SH-SY5Y (cell line): ENCODE data around the gene RAET1G.

Experiments
- GATA2 ChIP-seq: IDR thresholded peaks from 2 replicates; pipeline ENCODE4 v1.6.1; 2011; ENCODE audit warnings: mild to moderate bottlenecking, low read depth, low read length
- GATA3 ChIP-seq: IDR thresholded peaks from 2 replicates; pipeline ENCODE4 v1.6.1; 2011; ENCODE audit warnings: low read depth, mild to moderate bottlenecking, low read length, moderate library complexity

Gene RAET1G

DNA sequence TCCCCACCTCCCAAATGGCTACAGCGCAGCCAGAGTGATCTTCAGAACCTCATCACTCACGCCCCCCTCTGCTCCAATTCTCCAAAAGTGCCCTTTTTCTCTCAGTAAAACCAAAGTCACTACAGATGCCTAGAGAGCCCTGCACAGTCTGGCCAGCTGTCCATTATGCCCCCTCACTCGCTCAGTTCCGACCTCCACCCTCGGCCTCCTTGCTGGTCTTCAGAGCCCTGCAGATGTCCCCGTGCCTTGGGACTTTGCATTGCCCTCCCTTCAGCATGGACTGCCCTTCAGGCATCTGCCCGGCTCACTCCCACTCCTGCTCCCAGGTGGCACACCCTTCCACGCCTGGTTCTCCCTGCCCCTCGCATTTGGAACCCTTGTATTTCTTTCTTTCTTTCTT lies 24.0 kb downstream of the RAET1G start:
- TF ChIP-seq GATA2, result no peak
- TF ChIP-seq GATA3, result no peak

DNA sequence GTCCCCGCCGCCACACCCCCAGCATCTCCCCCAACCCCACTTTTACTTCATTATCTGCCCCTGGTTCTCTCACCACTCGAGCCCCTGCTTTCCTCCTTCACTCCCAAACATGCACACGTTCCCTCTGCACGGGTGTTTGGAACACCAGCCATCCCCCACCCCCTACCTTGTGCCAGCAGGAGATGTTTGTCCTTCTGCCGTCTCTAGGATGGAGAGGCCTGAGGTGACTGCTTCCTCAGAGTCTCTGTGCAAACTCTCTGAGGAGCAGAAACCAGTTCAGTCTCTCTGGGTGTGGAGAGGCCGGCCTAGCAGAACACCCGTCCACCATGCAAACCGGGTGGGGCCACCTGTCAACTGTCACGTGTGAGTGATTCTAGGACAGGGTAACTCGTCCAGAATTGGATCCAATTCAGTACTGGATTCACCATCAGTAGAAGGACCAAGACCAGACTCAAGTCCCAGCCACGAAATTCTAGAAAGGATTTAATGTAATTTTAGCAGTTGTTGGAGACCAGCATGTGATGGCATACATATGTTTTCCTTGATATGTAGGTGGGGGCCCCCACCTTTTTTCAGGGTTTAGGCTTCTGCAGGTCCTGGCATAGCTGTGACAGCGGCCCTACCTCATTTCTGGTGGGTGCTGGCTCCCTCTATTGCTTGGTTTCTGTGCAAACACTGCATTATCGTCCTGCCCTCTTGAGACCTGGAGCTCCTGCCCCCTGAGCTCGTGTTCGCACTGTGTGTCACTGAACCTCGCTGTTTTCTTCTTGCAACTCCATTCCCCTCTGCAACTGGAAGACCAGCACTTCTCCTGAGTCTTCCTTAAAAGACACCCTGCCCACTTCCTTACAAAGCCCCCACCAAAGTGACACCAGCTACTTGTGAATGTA lies 24.8 kb downstream of the RAET1G start, which contains the start of gene RAET1E:
Gene RAET1E (minus strand): TSS at position 259 of the 890 bp plus-strand sequence. CDS start 7,212 bp downstream, outside the sequence.
- TF ChIP-seq GATA3 (no peak), GATA2 (no peak)

DNA sequence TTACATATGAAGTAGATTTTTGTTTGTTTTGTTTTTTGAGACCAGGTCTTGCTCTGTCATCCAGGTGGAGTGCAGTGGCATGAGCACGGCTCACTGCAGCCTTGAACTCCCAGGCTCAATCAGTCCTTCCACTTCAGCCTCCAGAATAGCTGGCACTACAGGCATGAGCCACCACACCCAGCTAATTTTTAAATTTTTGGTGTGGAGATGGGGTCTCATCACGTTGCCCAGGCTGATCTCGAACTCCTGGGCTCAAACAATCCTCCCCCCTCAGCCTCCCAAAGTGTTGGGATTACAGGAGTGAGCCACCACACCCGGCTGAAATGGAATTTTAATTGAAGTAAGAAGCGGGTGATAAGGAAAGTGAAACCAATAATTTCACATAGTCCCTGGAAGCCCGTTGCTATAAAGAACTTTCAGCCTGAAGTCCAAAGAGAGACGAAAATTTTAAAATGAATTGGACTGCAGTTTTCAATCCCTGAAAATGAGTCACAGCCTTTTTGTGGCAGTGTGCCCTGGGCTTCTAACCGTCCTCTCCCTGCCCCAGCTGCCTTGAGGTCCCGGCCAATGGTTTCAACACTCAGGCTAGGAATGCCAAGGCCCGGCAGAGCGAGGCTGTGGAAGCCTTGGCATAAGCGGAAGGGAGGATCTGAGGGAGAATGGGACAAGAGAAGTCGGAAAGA lies 25.8 kb downstream of the RAET1G start:
- TF ChIP-seq GATA2 (no peak), GATA3 (no peak)

DNA sequence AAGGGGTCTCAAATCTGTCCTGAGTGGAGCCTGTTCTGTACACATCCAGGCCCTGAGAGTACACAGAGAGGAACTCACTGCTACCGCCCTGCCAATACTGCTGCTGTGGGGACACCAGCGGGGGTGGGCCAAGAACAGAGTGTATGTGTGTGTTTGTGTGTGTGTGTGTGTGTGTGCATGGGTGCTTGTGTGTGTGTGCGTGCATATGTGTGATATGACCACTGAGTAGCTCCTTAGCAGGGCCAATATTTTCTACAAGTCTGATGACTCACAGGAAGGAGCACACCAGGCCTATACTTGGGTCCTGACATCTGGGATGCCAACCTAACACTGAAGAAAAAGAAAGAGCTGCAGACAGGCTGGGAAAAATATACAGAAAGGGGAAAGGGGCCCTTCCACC lies 26.4 kb downstream of the RAET1G start:
- TF ChIP-seq GATA2, result no peak
- TF ChIP-seq GATA3, result no peak

DNA sequence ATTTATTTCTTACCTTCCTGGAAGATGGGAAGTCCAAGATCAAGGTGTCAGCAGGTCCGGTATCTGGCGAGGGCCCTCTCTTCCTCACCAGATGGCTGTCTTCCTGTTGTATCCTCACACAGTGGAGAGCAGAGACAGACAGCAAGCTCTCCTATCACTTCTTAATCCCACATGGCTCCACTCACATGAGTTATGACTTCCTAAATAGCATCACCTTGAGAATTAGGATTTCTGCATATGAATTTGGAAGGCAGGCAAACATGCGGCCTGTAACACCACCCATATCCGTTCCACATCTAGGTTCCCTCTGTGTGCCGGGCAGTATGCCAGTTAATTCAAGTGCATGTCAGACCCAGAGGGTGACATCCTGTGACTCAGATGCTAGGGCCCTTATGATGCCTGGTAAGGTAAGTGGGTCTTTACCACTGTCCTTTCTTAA lies 27.1 kb downstream of the RAET1G start:
- TF ChIP-seq GATA2 (no peak), GATA3 (no peak)

DNA sequence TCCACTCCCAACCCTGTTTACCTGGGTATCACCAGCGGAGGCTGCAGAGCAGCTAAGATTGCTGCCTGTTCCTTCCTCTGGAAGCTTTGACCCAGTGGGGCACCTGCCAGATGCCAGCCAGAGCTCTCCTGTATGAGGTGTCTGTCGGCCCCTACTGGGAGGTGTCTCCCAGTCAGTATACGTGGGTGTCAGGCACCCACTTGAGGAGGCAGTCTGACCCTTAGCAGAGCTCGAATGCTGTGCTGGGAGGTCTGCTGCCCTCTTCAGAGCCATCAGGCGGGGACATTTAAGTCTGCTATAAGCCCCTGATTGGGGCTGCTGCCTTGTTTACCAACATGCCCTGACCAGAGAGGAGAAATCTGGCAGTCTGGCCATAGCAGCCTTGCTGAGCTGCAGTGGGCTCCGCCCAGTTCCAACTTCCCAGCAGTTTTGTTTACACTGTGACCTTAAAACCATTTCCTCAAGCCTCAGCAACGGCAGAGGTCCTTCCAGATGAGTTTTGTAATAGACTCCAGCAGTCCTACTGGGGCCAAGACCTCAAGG lies 27.8 kb downstream of the RAET1G start:
- TF ChIP-seq GATA2 (no peak), GATA3 (no peak)

DNA sequence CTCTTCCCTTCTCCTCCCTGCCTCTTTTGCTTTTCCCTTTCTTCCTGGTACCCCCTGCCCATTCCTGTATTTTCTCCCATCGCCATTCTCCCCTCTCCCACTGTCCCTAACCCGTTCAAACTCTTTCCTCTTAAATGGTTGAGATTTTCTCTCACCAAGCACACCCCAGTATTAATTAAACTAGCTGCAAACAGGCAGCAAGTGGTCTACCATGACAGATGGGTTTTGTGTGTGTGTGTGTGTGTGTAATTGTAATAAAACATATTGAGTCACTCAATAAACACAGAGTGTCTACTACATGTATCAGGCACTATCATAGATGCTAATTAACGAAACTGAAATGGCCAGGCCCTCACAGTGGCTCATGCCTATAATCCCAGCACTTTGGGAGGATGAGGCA lies 31.7 kb downstream of the RAET1G start:
- no peak for TF ChIP-seq GATA3
- no peak for TF ChIP-seq GATA2

DNA sequence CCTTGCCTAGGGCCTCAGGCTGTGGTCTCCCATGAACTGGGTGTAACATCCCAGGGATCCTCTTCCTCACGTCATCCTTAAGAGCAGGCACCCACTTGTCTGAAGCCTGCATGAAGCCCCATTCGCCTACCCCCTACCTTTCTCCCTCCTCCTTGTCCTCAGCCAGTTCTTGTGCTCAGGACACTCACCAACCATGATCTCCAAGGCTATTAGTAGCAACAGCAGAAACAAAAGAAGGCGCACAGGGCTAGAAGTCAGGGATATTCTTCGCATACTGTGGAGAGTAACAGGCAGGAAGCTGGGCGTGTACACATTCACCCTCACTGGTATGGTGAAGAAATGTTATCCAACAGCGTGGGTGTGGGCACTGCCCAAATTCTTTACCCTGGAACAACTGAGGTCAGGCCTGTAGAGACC lies 32.3 kb downstream of the RAET1G start:
- TF ChIP-seq GATA3, result no peak

DNA sequence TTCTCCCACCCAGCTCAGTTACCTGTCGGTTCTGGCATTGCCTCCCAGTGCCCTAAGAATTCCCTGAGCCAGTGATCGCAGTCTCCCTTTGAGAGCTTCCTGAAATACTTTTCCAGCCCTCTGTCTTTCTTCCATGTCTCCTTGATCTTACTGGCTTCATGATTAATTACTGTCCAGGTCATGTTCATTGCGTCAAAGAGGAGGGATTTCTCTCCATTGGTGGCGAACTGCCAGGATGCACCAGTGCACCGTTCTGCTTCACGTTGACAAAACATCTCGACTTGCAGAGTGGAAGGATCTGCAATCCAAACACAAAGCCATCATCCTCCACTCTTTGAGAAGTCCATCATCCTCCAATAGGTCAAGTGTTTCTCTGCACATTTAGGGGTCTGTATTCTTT lies 33.6 kb downstream of the RAET1G start:
- TF ChIP-seq GATA3 (no peak), GATA2 (no peak)

DNA sequence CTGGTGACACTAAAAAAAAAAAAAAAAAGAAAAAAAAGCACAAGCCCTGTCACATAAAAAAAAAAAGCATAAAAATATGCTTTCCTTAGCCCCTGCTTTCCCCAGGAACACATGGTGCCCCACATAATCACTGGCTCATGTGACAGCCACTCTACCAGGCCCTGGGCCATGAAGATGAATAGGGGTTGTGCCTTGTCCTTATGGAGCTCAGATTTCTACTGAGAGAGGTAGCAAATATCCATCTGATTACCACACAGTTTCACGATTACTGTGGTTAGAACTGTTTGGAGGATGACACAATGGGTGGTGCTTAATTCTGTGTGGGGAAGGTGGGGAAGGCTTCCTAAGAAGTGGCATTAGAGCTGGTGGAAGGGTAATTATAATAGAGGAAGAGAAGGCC lies 34.3 kb downstream of the RAET1G start:
- TF ChIP-seq GATA3 (no peak), GATA2 (no peak)

DNA sequence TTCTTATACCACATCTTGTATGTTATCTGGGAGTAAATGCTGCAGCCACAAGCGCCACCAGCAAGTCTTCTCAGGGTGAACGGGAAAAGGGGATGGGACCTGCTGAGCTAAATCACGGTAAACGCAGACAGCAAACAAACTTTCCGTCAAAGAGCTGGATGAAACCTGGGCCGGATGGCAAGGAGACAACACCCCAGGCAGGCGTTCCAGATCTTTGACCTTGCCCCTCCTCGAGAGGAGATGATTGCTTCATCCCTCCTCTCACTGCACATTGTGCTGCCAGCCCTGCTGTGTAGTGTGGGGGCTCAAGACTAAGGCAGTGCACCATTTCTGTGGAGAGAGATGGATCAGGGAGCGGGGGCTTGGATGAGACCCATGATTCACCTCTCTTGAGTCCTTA lies 34.8 kb downstream of the RAET1G start:
- no peak for TF ChIP-seq GATA3
- TF ChIP-seq GATA2, result no peak

DNA sequence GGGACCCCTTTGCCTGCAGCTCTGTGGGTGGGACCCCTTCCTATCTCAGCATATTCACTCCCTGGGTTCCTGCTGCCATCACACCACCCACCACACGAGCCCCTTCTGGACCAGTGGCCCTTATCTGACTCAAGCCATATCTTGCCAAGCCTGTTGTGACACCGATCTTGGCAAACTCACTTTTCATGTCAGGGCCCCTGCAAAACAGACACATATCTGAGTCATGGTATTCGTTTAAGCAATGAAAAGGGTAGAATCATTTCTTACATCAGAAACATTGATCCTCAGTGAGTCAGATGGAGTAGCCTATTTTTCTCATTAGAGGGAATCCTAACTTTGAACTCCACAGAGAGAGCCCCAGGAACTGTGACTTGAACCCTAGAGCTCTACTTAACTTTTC lies 35.6 kb downstream of the RAET1G start:
- no peak for TF ChIP-seq GATA2
- no peak for TF ChIP-seq GATA3

DNA sequence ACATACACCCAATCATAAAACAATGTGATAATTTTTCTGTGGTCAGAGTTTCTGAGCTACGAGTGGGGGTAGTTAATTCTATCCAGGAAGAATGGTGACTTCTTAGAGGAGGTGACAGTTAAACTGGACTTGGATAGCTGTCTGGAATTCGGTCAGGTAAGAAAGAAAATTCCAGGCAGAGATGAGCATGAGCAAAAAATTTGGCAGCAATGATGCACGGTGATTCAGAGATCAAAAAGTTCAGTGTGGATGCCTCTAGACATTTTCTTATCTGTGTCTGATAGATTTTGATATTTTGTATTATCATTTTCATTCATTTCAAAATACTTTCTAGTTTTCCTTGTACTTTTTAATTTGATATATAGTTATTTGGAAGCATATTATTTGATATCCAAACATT lies 37.0 kb downstream of the RAET1G start:
- TF ChIP-seq GATA2 (no peak), GATA3 (no peak)

DNA sequence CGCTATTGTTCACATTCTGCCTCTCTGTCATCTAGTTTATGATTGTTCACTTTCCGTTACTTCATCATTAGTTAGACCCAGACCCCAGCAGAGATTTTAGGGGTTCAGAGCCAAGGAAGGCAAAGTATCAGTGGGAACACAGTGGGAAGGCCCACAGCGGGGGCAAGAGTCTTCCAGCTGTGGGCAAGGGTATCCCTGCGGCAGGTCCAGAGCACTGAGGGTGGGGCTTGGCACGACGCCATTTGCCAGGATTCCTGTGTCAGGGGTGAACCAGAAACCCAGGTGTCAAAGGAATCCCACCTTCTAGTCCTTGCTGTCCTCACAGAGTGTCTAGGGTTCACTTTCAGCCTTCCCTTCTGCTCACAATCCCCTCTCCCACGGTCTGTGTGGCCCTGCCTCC lies 38.3 kb downstream of the RAET1G start:
- no peak for TF ChIP-seq GATA3
- no peak for TF ChIP-seq GATA2

DNA sequence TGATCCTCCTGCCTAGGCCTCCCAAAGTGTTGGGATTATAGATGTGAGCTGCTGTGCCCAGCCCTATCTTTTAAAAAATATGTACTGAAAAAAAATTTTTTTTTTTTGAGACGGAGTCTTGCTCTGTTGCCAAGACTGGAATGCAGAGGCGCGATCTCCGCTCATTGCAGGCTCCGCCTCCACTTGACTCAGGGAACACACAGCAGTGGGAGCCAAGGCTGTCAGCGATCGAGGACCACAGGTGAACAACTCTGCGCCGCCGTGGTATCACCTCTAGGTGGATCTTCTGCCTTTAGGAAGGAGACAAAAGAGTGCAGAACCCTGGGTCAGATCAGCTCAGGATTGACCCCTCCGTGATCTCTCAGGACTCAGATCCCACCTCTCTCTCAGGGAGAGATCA lies 38.7 kb downstream of the RAET1G start:
- no peak for TF ChIP-seq GATA2
- no peak for TF ChIP-seq GATA3
